GM23338 (cell line): Measurements from ENCODE around the gene MCM3AP. TPM values are rescaled to one million over a fixed set of nuclear protein-coding genes. Genes with fewer than 3 reads are reported as not detected.

Experiments
- ATAC-seq: fragments of 200-7000 bp; cut with Tn5 transposase; 3 replicates; pipeline ENCODE4 v1.9.1; 2020
- DNase-seq: peaks from one replicate; pipeline ENCODE4 v3.0.0-alpha.2; 2015; ENCODE audit warnings: low spot score
- H2AFZ ChIP-seq: fragments of 200-600 bp; sonication (generic); 2 replicates; pipeline ENCODE4 v1.8.0; 2016; ENCODE audit warnings: antibody characterized with exemption, mild to moderate bottlenecking, moderate library complexity
- H3F3A ChIP-seq: fragments of 200-600 bp; sonication (generic); replicated peaks from 2 replicates; pipeline ENCODE4 v1.8.0; 2017; ENCODE audit warnings: antibody characterized with exemption, mixed run types, low read depth
- H3K27ac ChIP-seq: fragments of 200-600 bp; sonication (generic); 2 replicates; pipeline ENCODE4 v1.6.1; 2016; ENCODE audit warnings: low read depth
- H3K27me3 ChIP-seq: fragments of 200-600 bp; sonication (generic); 2 replicates; pipeline ENCODE4 v1.8.0; 2016; ENCODE audit warnings: mild to moderate bottlenecking, mixed run types, moderate library complexity; ENCODE audit not compliant: insufficient read depth
- H3K36me3 ChIP-seq: fragments of 200-600 bp; sonication (generic); 2 replicates; pipeline ENCODE4 v1.8.0; 2016; ENCODE audit warnings: mild to moderate bottlenecking; ENCODE audit not compliant: insufficient read depth
- H3K4me1 ChIP-seq: fragments of 200-600 bp; sonication (generic); 2 replicates; pipeline ENCODE4 v1.8.0; 2016; ENCODE audit warnings: mild to moderate bottlenecking, moderate library complexity; ENCODE audit not compliant: insufficient read depth
- H3K4me2 ChIP-seq: fragments of 200-600 bp; sonication (generic); 2 replicates; pipeline ENCODE4 v1.7.1; 2017; ENCODE audit warnings: mixed run types
- H3K4me3 ChIP-seq: fragments of 200-600 bp; sonication (generic); 2 replicates; pipeline ENCODE4 v1.6.1; 2016; ENCODE audit warnings: mixed run types
- H3K79me2 ChIP-seq: fragments of 200-600 bp; sonication (generic); replicated peaks from 2 replicates; pipeline ENCODE4 v1.8.0; 2017; ENCODE audit warnings: mild to moderate bottlenecking; ENCODE audit not compliant: insufficient read depth
- H3K9me2 ChIP-seq: fragments of 200-600 bp; sonication (generic); 2 replicates; pipeline ENCODE4 v1.8.0; 2017; ENCODE audit not compliant: insufficient read depth
- H4K20me1 ChIP-seq: fragments of 200-600 bp; sonication (generic); replicated peaks from 2 replicates; pipeline ENCODE4 v1.8.0; 2017; ENCODE audit warnings: mild to moderate bottlenecking; ENCODE audit not compliant: insufficient read depth
- H3K27ac Mint-ChIP-seq: 2 replicates; pipeline ENCODE4 v1.8.0; 2020; ENCODE audit warnings: inconsistent platforms, mild to moderate bottlenecking, moderate library complexity, mixed read lengths
- H3K27me3 Mint-ChIP-seq: 3 replicates; pipeline ENCODE4 v1.8.0; 2022; ENCODE audit warnings: low read depth, mild to moderate bottlenecking, moderate library complexity, mixed read lengths, inconsistent platforms; ENCODE audit not compliant: insufficient read depth, poor library complexity
- H3K36me3 Mint-ChIP-seq: 3 replicates; pipeline ENCODE4 v1.8.0; 2021; ENCODE audit warnings: low read depth, mild to moderate bottlenecking, inconsistent platforms, moderate library complexity, mixed read lengths
- H3K4me1 Mint-ChIP-seq: 3 replicates; pipeline ENCODE4 v1.8.0; 2020; ENCODE audit warnings: mild to moderate bottlenecking, inconsistent platforms, mixed read lengths
- H3K4me3 Mint-ChIP-seq: 3 replicates; pipeline ENCODE4 v1.8.0; 2021; ENCODE audit warnings: moderate library complexity, mild to moderate bottlenecking, inconsistent platforms, mixed read lengths
- H3K9me3 Mint-ChIP-seq: 3 replicates; pipeline ENCODE4 v1.8.0; 2020; ENCODE audit warnings: moderate library complexity, mild to moderate bottlenecking, inconsistent platforms, mixed read lengths
- CREB1 ChIP-seq: fragments of 250-450 bp; sonication (Bioruptor Pico); IDR thresholded peaks from 2 replicates; pipeline ENCODE4 v1.5.0; 2020; ENCODE audit warnings: low read depth, mild to moderate bottlenecking, moderate library complexity
- CTCF ChIP-seq, 2 experiments: fragments of 200-600 bp in 1 of 2; sonication (generic) in 1 of 2; conservative IDR thresholded peaks; 2 replicates each; pipeline versions ENCODE4 v1.5.1 to v1.6.1; 2016 to 2017; ENCODE audit warnings: antibody characterized with exemption in 2 of 2, low read depth in 2 of 2, mild to moderate bottlenecking in 2 of 2, moderate library complexity in 1 of 2
- EZH2 ChIP-seq: fragments of 200-600 bp; sonication (generic); IDR thresholded peaks from one replicate; pipeline ENCODE4 v1.8.0; 2017; ENCODE audit warnings: antibody characterized with exemption, mild to moderate bottlenecking, low read depth; ENCODE audit not compliant: unreplicated experiment
- EZH2phosphoT487 ChIP-seq: fragments of 200-600 bp; sonication (generic); IDR thresholded peaks from one replicate; pipeline ENCODE4 v1.8.1; 2018; ENCODE audit warnings: antibody characterized with exemption; ENCODE audit not compliant: unreplicated experiment
- POLR2AphosphoS5 ChIP-seq: IDR thresholded peaks from 2 replicates; pipeline ENCODE4 v1.6.1; 2016; ENCODE audit warnings: antibody characterized with exemption, low read depth
- STAT1 ChIP-seq: IDR thresholded peaks from one replicate; pipeline ENCODE4 v1.6.1; 2016; ENCODE audit warnings: antibody characterized with exemption; ENCODE audit not compliant: unreplicated experiment
- ZNF114 ChIP-seq: fragments of 250-450 bp; sonication (Bioruptor Pico); IDR thresholded peaks from 2 replicates; pipeline ENCODE4 v1.5.0; 2020; ENCODE audit warnings: mild to moderate bottlenecking, moderate library complexity
- polyA plus RNA-seq: library from polyadenylated mRNA; unstranded; fragments of >200 nt; fragmentation: Nextera tagmentation; extraction: Ambion mirVana; gene quantifications from 2 replicates; pipeline ENCODE4 v1.2.1, GENCODE V29; 2016
- total RNA-seq: library from RNA; depleted of rRNA; stranded (reverse); fragments of >200 nt; shearing (Covaris generic); gene quantifications from 2 replicates; pipeline ENCODE4 v1.2.3, GENCODE V29; 2014
- TF ChIP-seq, protein P1 (sequence below): IDR thresholded peaks from 2 replicates; pipeline ENCODE4 v1.6.1; 2016; ENCODE audit warnings: antibody characterized with exemption

The MCM3AP gene
- total and polyA plus RNA-seq, 2 experiments from 2014 or later, result 39.2 to 123 TPM

DNA sequence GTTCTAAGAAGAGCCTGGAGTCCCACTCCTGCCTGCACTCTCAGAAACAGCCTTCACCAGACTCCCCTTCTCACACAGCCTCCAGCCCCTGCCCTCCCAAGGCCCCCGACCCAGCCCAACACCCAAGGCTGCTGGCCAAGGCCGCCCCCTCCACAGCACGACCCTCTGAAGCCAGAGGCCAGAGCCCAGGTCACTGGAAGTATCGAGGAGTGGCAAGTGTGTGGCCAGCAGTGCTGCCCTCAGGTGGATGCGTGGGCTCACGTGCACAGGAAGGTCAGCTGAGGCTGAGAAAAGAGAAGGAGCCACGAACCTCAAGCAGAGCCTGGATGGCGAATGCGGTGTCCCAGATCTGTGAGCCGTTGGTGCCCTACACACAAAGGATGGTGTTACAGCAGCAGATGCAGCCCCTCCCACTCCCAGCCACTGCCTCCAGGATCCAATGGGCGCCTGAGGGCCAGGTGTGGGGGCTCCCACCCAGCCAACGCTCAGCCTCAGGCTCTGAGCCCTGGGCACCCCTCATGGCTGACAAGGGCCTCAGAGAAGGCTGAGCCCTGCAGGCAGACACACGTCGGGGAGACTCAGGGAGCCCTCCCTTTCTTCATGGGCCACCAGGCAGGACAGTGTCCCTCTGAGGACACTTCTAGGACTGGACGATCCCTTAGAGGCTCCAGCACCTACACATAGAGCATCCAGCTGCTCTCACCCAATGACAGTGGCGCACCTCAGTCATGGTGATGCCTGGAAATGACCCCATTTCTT lies 74.9 kb downstream of the MCM3AP start:
- peak; percentile 11 for DNase-seq
- H3F3A ChIP-seq, result no peaks in the 10 kb centered on the region
- H3K4me3 ChIP-seq, result no peak overlapping the region
- H3K27ac Mint-ChIP-seq, result no peak overlapping the region
- peaks cover 4% of the 10 kb centered on the region for H3K27me3 Mint-ChIP-seq
- H3K4me3 Mint-ChIP-seq, result no peak overlapping the region
- no peaks in the 10 kb centered on the region for H3K4me1 ChIP-seq
- H2AFZ ChIP-seq, result no peak overlapping the region
- ATAC-seq, result peak; percentile 41
- no peak overlapping the region for H3K4me2 ChIP-seq
- H3K9me3 Mint-ChIP-seq, result no peaks in the 10 kb centered on the region
- H3K4me1 Mint-ChIP-seq, result no peaks in the 10 kb centered on the region; the same call in 2 of the 3 replicates
- H4K20me1 ChIP-seq, result no peaks in the 10 kb centered on the region; the same call in 1 of the 2 replicates
- 0 out of 2 replicates have a peak, but pooled peaks cover 5% of the 10 kb centered on the region for H3K79me2 ChIP-seq
- TF ChIP-seq CTCF (conservative IDR thresholded peaks at IDR 0.05; ENCODE audit: low read depth in 2 of 2) (peak in 1 of 2 experiments; percentile 54; a peak in 2 of 4 replicates), EZH2 (no peak)
- no peak overlapping the region for H3K27ac ChIP-seq
- no peaks in the 10 kb centered on the region for H3K27me3 ChIP-seq
- H3K36me3 ChIP-seq, result peaks cover 5% of the 10 kb centered on the region; the same call in 1 of the 2 replicates
- H3K9me2 ChIP-seq, result no peaks in the 10 kb centered on the region
- H3K36me3 Mint-ChIP-seq, result peaks cover 33% of the 10 kb centered on the region

- H3K36me3 ChIP-seq, result peaks cover 17% of the 10 kb centered on the region; the same call in 1 of the 2 replicates
- H3K4me3 Mint-ChIP-seq, result no peak overlapping the region
- H3K27ac ChIP-seq, result no peak overlapping the region
- peaks cover 5% of the 10 kb centered on the region; the same call in 1 of the 2 replicates for H3K79me2 ChIP-seq
- H3K4me1 ChIP-seq, result no peaks in the 10 kb centered on the region
- H3K27me3 Mint-ChIP-seq, result peaks cover 8% of the 10 kb centered on the region
- no peak overlapping the region for H3K4me3 ChIP-seq
- H3K9me2 ChIP-seq, result no peaks in the 10 kb centered on the region
- DNase-seq (no peak), ATAC-seq (no peak)
- H2AFZ ChIP-seq, result no peak overlapping the region
- no peak overlapping the region for H3K4me2 ChIP-seq
- no peaks in the 10 kb centered on the region for H3F3A ChIP-seq
- H3K27me3 ChIP-seq, result no peaks in the 10 kb centered on the region
- no peak for TF ChIP-seq ZNF114 (CRISPR knock-in tag)
- TF ChIP-seq CREB1, result no peak
- TF ChIP-seq STAT1, result no peak
- TF ChIP-seq, protein P1, sequence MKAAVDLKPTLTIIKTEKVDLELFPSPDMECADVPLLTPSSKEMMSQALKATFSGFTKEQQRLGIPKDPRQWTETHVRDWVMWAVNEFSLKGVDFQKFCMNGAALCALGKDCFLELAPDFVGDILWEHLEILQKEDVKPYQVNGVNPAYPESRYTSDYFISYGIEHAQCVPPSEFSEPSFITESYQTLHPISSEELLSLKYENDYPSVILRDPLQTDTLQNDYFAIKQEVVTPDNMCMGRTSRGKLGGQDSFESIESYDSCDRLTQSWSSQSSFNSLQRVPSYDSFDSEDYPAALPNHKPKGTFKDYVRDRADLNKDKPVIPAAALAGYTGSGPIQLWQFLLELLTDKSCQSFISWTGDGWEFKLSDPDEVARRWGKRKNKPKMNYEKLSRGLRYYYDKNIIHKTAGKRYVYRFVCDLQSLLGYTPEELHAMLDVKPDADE, result no peak
- TF ChIP-seq EZH2phosphoT487, result no peak
- TF ChIP-seq POLR2AphosphoS5, result no peak
- TF ChIP-seq EZH2, result no peak
- peaks cover 42% of the 10 kb centered on the region for H3K36me3 Mint-ChIP-seq
- no peaks in the 10 kb centered on the region; the same call in 2 of the 3 replicates for H3K4me1 Mint-ChIP-seq
- H3K9me3 Mint-ChIP-seq, result no peaks in the 10 kb centered on the region
- no peaks in the 10 kb centered on the region; the same call in 1 of the 2 replicates for H4K20me1 ChIP-seq
- 0 out of 2 replicates have a peak overlapping the region, but pooled peaks have one; percentile 62 for H3K27ac Mint-ChIP-seq
These were observed 76.4 kb downstream of the MCM3AP start for GRCh38 chr21:46208761-46209721.
